Retinal pigment epithelial cell (primary cell): Measurements from ENCODE around the gene MCAT.

ENCODE experiments used
- DNase-seq: peaks from one replicate; pipeline ENCODE4 v3.0.0-alpha.2; 2010; ENCODE audit warnings: low read depth
- H3K4me3 ChIP-seq: 2 replicates; pipeline ENCODE4 v1.5.1; 2011; ENCODE audit warnings: mild to moderate bottlenecking, low read length, control low read depth, moderate library complexity
- CTCF ChIP-seq: conservative IDR thresholded peaks from 2 replicates; pipeline ENCODE4 v1.5.1; 2011; ENCODE audit warnings: low read depth, low read length, control low read depth, inconsistent platforms

The MCAT gene

DNA sequence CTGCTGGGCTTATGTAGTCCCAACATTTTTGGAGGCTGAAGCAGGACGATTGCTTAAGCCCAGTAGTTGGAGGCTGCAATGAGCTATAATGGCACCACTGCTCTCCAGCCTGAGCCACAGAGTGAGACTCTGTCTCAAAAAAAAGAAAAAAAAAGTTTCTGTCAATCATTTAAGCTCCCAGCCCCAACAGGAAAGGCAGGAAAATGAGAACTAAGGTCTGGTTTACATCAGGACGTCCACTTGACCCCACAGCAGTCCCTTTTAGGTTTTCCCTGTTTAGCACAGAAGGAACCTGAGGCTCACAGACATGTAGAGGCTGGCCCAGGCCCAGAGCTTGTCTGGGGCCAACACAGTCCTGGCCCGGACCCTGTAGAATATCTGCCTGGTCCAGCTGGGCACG is 44.8 kb downstream of the MCAT start:
- TF ChIP-seq CTCF: no peak
- no peak for DNase-seq
- no peak overlapping the region for H3K4me3 ChIP-seq

DNA sequence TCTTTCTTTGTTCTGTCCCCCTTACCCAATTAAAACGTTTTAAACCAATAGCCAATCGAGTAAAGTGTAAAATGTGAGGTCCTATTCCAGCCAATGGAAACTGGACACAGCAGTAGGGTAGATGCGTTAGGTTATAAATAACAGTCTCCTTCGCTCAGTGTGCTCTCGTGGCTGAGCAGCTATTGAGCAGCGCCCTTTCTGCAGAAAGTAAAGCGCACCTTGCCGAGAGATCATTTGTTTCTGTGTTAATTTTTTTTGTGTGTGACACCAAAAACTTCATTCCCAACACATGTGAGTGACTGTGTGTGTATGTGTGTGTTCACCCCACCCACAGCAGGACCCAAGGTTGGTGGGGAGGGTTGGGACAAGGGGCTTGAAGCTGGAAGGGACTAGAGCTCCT is 46.8 kb downstream of the MCAT start:
- TF ChIP-seq CTCF: no peak
- no peak overlapping the region for H3K4me3 ChIP-seq

GRCh38 chr22:43094551-43094950 is 48.6 kb downstream of the MCAT start:
- TF ChIP-seq CTCF: no peak
- no peak overlapping the region for H3K4me3 ChIP-seq

More for the DNA sequence above, 46.8 kb downstream of the MCAT start:
- no peak for DNase-seq

GRCh38 chr22:43094085-43094484 is 49.1 kb downstream of the MCAT start:
- no peak for DNase-seq
- TF ChIP-seq CTCF: no peak
- no peak overlapping the region for H3K4me3 ChIP-seq

More at GRCh38 chr22:43094551-43094950, 48.6 kb downstream of the MCAT start:
- no peak for DNase-seq

- no peak for DNase-seq
- no peak for TF ChIP-seq CTCF
Observed at GRCh38 chr22:43092085-43092484, 51.1 kb downstream of the MCAT start.

DNA sequence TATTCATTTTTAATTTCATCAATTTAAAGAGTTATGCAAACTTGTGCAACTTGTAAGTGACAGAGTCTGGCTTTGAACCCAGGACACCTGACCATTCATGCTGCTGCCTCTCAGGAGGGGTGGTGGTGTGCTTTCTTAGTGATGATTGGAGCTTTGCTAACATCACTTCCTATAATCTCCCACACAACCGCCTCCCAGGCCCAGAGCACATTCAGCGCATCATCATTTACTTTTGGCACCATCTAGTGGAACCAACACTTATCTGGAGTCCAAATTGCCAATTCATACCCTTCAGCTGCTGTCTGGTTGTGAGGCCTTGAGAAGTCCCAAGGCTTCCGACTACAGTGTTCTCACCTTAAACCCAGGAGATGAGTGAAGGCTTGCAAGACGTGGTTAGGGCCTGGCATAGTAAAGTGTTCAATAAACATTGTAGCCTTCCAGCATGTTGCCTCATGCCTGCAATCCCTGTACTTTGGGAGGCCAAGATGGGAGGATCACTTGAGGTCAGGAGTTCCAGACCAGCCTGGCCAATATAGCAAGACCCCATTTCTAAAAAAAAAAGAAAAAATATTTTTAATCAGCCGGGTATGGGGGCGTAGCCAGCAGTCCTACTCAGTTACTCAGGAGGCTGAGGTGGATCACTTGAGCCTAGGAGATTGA is 52.9 kb downstream of the MCAT start:
- no peak overlapping the region for H3K4me3 ChIP-seq
- peak; percentile 39 for DNase-seq
- peak; percentile 42 for TF ChIP-seq CTCF

More at GRCh38 chr22:43092085-43092484, 51.1 kb downstream of the MCAT start:
- no peak overlapping the region for H3K4me3 ChIP-seq

DNA sequence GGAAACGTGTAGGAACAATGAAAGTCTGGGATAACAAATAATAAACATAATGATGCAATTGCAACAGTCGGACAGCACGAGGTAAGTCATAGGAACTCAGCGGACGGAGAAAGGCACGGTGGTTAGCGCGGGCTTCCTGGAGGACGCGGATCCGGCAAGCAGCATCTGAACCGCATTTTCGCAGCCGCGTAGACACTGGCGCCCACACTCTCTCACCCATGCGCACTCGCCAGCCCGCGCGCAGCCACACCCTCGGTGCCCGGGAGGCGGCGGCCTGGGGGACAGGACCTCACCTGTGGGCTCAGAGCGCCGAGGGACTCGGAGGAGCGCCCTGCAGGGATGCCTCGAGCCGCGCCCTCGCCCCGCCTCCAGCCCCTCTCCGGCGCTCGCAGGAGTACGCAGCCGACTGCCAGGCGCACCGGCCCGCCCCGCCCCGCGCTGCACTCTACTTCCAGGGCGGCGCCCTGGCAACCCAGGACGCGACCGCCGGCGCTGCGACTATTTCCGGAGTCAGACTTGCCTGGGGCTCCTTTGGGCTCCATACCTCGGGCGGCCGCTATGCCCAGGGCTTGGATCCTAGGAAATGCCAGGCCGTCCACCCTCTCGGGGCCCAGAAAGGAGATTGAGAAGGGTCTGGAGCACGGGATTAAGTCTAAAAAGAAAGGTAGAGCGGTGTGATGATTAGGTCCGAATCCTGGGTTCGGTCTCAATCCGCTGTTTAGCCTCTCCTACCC is 54.0 kb downstream of the MCAT start, which contains the start of gene TTLL1:
TTLL1 (minus strand) TSS at position 408 of the 734 bp plus-strand sequence. CDS start 13,805 bp downstream, outside the sequence.
- TF ChIP-seq CTCF: no peak
- no peak for DNase-seq

More for the DNA sequence above, 54.0 kb downstream of the MCAT start, which contains the start of gene TTLL1:
- H3K4me3 ChIP-seq: peak within 1 kb of the TSS; percentile 62
